GM13976 (cell line): Measurements from ENCODE around the gene FNDC3B.

Experiments used
- DNase-seq: peaks from one replicate; pipeline ENCODE4 v3.0.0; 2012; ENCODE audit warnings: low spot score
- CTCF ChIP-seq: IDR thresholded peaks from 2 replicates; pipeline ENCODE4 v1.5.1; 2012; ENCODE audit warnings: borderline replicate concordance, mild to moderate bottlenecking; ENCODE audit not compliant: insufficient read depth; ENCODE audit errors: extremely low read depth, missing control alignments, control extremely low read depth
- in situ Hi-C: fragments of 300-500 bp; cut with MboI; formaldehyde crosslinking; loops from one replicate; pipeline ENCODE4 v1.12.0; 2022; ENCODE audit warnings: low sequenced_read_pairs, mixed read lengths, inconsistent platforms; ENCODE audit not compliant: unreplicated experiment

FNDC3B gene

GRCh38 chr3:172415323-172415722 lies 375.9 kb downstream of the FNDC3B start:
- no peak for DNase-seq
- TF ChIP-seq CTCF, result no peak
- in situ Hi-C loops, result no loop called here

DNA sequence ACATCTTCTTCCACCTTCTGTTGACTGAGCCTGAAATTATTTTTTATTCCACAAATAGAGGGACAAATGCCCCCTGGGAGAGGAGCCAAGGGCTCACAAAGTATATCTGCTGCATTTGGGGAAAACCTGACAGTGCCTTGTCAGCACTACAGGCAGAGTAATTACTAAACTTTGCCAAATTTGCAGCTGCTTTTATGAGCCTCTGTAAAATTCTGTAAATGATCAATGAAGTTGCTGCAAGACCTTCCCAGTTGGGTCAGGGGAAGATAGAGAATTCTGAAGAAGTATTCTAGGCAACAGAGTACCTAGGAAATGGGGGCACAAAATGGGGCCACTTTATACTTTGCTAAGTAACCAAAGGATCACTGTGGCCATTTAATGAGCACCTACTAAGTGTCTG lies 398.3 kb downstream of the FNDC3B start:
- in situ Hi-C loops, result no loop called here
- no peak for TF ChIP-seq CTCF
- no peak for DNase-seq

DNA sequence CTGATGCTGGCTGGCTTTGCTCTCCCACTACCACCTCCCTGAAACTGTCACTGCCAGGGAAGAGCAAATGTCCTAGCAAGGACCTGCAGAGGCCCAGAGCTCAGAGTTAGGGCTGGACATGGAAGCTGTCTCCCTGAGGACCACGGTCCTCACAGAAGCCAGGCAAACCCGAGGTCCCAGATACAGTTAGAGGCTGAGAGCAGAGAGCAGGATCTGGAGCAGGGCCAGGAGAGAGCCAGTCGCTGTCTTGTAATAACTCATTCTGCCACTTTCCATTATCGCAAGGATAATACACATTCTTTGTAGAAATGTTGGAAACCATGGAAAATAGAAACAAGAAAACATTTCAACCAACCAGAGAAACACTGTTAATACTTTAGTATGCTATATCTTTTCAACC lies 398.8 kb downstream of the FNDC3B start:
- in situ Hi-C loops, result no loop called here
- no peak for TF ChIP-seq CTCF

DNA sequence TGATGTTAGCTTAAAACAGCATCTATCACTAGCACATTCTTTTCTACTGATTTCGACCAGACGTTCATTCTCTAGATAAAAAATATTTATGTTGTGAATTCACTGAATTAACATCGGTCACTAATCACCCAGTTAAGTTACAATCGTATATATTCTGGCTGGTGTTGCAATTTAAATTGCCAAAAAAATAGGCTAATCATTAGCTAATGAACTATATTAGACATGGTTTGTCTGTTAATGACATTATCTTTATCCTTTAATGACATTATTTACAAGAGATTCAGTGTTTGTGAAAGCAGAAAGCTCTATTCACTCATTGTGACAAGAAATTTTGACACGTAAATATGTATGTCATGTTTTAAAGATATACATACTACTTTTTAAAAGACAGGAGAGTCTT lies 402.2 kb downstream of the FNDC3B start:
- DNase-seq, result no peak
- in situ Hi-C loops, result no loop called here
- no peak for TF ChIP-seq CTCF

More for the DNA sequence above, 398.8 kb downstream of the FNDC3B start:
- DNase-seq, result no peak

- TF ChIP-seq CTCF, result no peak
- in situ Hi-C loops, result no loop called here
- DNase-seq, result no peak
Measured at GRCh38 chr3:172442606-172443005, 403.2 kb downstream of the FNDC3B start.

DNA sequence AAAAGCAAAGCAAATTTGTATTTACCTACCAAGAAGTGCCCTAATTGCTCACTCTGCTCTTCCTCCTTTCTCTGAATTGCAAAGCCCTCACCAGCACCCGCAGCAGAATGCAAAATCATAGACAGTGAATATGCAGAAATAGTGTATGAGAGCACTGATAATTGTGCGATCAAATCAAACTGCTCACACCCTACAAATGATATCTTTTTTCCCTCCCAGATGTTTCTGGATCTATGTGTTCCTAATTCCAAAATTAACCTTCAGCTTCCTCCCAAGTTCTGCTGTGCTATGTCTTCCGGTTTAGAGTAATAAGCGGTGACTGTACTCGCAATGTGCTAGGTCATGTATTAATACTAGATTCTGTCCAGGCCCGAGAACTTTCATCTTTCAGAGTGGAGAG lies 405.4 kb downstream of the FNDC3B start:
- TF ChIP-seq CTCF, result no peak
- in situ Hi-C loops, result no loop called here
- DNase-seq, result no peak

GRCh38 chr3:172446198-172446597 lies 406.8 kb downstream of the FNDC3B start:
- DNase-seq, result no peak
- in situ Hi-C loops, result no loop called here
- TF ChIP-seq CTCF, result no peak
